Measurements from ENCODE around the gene TBRG4. TPM values are rescaled to one million over a fixed set of nuclear protein-coding genes. Genes with fewer than 3 reads are reported as not detected.

The TBRG4 gene
- total RNA-seq, 1 experiment from 2014 or later = 127 TPM

DNA sequence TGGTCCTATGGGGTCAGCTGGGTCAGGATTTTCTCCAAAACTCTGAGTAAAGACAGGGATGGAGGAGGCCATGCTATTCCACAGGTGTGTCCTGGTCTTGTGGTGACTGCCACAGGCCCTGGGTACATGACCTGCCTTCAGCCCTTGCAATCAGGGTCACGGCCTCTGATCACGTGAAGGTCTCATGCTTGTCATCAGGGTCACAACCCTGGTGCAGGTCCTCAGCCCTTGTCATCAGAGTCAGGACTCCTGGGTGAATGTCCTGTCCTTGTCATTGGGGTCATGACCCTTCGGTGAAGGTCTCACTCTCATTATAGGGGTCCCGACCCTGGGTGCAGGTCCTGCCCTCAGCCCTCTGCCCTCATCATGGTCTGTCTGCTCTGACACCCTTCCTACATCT is 21.9 kb upstream of the TBRG4 start:
- H3K9me3 ChIP-seq (ENCODE audit: control insufficient read depth, low read depth, low read length) = no peaks in the 10 kb centered on the region
- no peak for DNase-seq
- Mint-ChIP-seq H3K4me1 (peaks cover 6 to 8% of the 10 kb centered on the region in 2 experiments), H3K36me3 (ENCODE audit: insufficient read depth in 1 of 3, low read depth in 3 of 3) (no peaks in the 10 kb centered on the region), H3K27me3 (ENCODE audit: low read depth) (peaks cover 2% of the 10 kb centered on the region; the same call in 1 of the 2 replicates), H3K9me3 (no peaks in the 10 kb centered on the region), H3K4me3 (no peak overlapping the region), H3K27ac (no peak overlapping the region)
- no peaks in the 10 kb centered on the region for H3K23me2 ChIP-seq (ENCODE audit: insufficient read length, low read depth, low read length, poor library complexity, severe bottlenecking)
- no peaks in the 10 kb centered on the region for H3K79me2 ChIP-seq (ENCODE audit: insufficient read depth, low read length)
- no peak overlapping the region for H2BK120ac ChIP-seq (ENCODE audit: low read depth, low read length, poor library complexity, severe bottlenecking)
- H2BK12ac ChIP-seq (ENCODE audit: insufficient read length, low read depth, low read length) = no peak overlapping the region
- no peak overlapping the region for H3K14ac ChIP-seq (ENCODE audit: insufficient read depth, low read length)
- no peak overlapping the region for H2AFZ ChIP-seq (ENCODE audit: low read length)
- no peak overlapping the region for H3T11ph ChIP-seq (ENCODE audit: low read length)
- no peak overlapping the region for H2AK5ac ChIP-seq (ENCODE audit: insufficient read length, low read length)
- no peaks in the 10 kb centered on the region for H3K27me3 ChIP-seq (ENCODE audit: insufficient read depth, low read length)
- no peak overlapping the region for H4K5ac ChIP-seq (ENCODE audit: insufficient read length, low read depth, low read length)
- no peak overlapping the region for H3K56ac ChIP-seq (ENCODE audit: insufficient read length, low read depth, low read length)
- no CpG with 5 or more reads among the region's 4 CpGs for WGBS (ENCODE audit: extremely low coverage, insufficient read length, low lambda C conversion rate)
- H3K23ac ChIP-seq (ENCODE audit: insufficient read length, low read depth, low read length) = no peak overlapping the region
- H2BK5ac ChIP-seq (ENCODE audit: insufficient read length, low read length) = no peak overlapping the region
- H3K18ac ChIP-seq (ENCODE audit: insufficient read length, low read depth, low read length) = no peak overlapping the region
- no peak overlapping the region for H3K4me2 ChIP-seq (ENCODE audit: insufficient read depth, insufficient read length, low read length)
- TF ChIP-seq, protein P1, sequence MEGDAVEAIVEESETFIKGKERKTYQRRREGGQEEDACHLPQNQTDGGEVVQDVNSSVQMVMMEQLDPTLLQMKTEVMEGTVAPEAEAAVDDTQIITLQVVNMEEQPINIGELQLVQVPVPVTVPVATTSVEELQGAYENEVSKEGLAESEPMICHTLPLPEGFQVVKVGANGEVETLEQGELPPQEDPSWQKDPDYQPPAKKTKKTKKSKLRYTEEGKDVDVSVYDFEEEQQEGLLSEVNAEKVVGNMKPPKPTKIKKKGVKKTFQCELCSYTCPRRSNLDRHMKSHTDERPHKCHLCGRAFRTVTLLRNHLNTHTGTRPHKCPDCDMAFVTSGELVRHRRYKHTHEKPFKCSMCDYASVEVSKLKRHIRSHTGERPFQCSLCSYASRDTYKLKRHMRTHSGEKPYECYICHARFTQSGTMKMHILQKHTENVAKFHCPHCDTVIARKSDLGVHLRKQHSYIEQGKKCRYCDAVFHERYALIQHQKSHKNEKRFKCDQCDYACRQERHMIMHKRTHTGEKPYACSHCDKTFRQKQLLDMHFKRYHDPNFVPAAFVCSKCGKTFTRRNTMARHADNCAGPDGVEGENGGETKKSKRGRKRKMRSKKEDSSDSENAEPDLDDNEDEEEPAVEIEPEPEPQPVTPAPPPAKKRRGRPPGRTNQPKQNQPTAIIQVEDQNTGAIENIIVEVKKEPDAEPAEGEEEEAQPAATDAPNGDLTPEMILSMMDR (conservative IDR thresholded peaks at IDR 0.05) = no peak
- H4K8ac ChIP-seq (replicated peaks; ENCODE audit: insufficient read length, low read depth, low read length) = no peak overlapping the region
- H3K27ac ChIP-seq (ENCODE audit: insufficient read length, low read depth, low read length) = no peak overlapping the region
- H4K91ac ChIP-seq (ENCODE audit: insufficient read length, low read depth, low read length) = no peak overlapping the region
- H3K9ac ChIP-seq (ENCODE audit: extremely low read depth, insufficient read length, low read length) = no peak overlapping the region
- H3K79me1 ChIP-seq (ENCODE audit: insufficient read depth, low read depth, low read length, poor library complexity, severe bottlenecking) = no peaks in the 10 kb centered on the region
- no peak overlapping the region for H2BK15ac ChIP-seq (ENCODE audit: low read depth, low read length)
- no peak overlapping the region for H3K4ac ChIP-seq (ENCODE audit: low read depth, low read length)
- H4K20me1 ChIP-seq (ENCODE audit: control insufficient read depth, insufficient read depth, insufficient read length) = no peaks in the 10 kb centered on the region
- no peaks in the 10 kb centered on the region for H3K4me1 ChIP-seq (ENCODE audit: insufficient read depth, low read length)
- H2BK20ac ChIP-seq (ENCODE audit: low read depth, low read length, poor library complexity, severe bottlenecking) = no peak overlapping the region

Data from H9 (cell line).